Measurements from ENCODE around the gene ABCE1. TPM values are rescaled to one million over a fixed set of nuclear protein-coding genes. Genes with fewer than 3 reads are reported as not detected.

Gene ABCE1
- total and polyA plus RNA-seq, 10 of the 15 experiments (the other 5 are each of a cell fraction or from before 2014, with no cell fraction given): 75.9 to 172 (median 134) TPM

GRCh38 chr4:145071560-145071959 is 26.6 kb upstream of the ABCE1 start:
- FAIRE-seq (no peak), ATAC-seq (no peak), DNase-seq (ENCODE audit: low read depth, low spot score) (no peak)
- no peaks in the 10 kb centered on the region for H3K27me3 ChIP-seq (replicated peaks in 1 of 2; ENCODE audit: control insufficient read depth in 2 of 2, insufficient read depth in 2 of 2, low read length in 1 of 2)
- no peaks in the 10 kb centered on the region; the same call in 1 of the 2 replicates for H3K4me1 ChIP-seq (ENCODE audit: control insufficient read depth, insufficient read depth, low read length)
- ChIA-PET SMC1A (ENCODE audit: uncharacterized antibody, unreplicated experiment) (interaction anchor here (1.0 to 1.4 kb wide), 2 partner anchors 10 to 12 kb away, joined by 3 to 4 read pairs; no protein-coding TSS in a partner anchor), CTCF (interaction anchor here (1.0 to 2.3 kb wide), 2 partner anchors 10 to 545 kb away, joined by 3 to 13 read pairs; no protein-coding TSS in a partner anchor), POLR2A (no interaction called here), RAD21 (ENCODE audit: unreplicated experiment) (no interaction called here)
- H2AFZ ChIP-seq (ENCODE audit: control insufficient read depth, low read depth, low read length): no peak overlapping the region
- in situ Hi-C loops (cut with MboI): no loop called here
- H3K36me3 ChIP-seq (ENCODE audit: control insufficient read depth in 2 of 2, insufficient read depth in 2 of 2, low read length in 1 of 2): peaks cover 0 to 6% of the 10 kb centered on the region in 2 experiments; a peak in 3 of 4 replicates
- intact Hi-C loops (cut with micrococcal nuclease; ENCODE audit: unreplicated experiment): no loop called here
- H3K4me2 ChIP-seq (ENCODE audit: control insufficient read depth, insufficient read depth): no peak overlapping the region
- no peaks in the 10 kb centered on the region; the same call in 1 of the 2 replicates for H4K20me1 ChIP-seq (ENCODE audit: control insufficient read depth, insufficient read depth)
- no peaks in the 10 kb centered on the region; the same call in none of the 2 replicates for H3K79me2 ChIP-seq (ENCODE audit: control insufficient read depth, insufficient read depth, low read length)
- no peak overlapping the region for H3K27ac ChIP-seq (ENCODE audit: control insufficient read depth, insufficient read depth)
- H3K9me3 ChIP-seq (replicated peaks; ENCODE audit: control insufficient read depth, insufficient read depth, low read length): no peaks in the 10 kb centered on the region; the same call in 2 of the 3 replicates
- H3K9ac ChIP-seq (ENCODE audit: control insufficient read depth, insufficient read depth, low read length): no peak overlapping the region
- TF ChIP-seq NR2C1 (IDR thresholded peaks at IDR 0.05) (no peak), IRF4 (IDR thresholded peaks at IDR 0.05; ENCODE audit: low read depth, low read length) (no peak), KAT2A (conservative IDR thresholded peaks at IDR 0.05; ENCODE audit: control insufficient read depth, low read depth, low read length) (no peak), ETV6 (conservative IDR thresholded peaks at IDR 0.05 in 1 of 2, IDR thresholded peaks at IDR 0.05 in 1 of 2; ENCODE audit: borderline replicate concordance in 1 of 2, low read depth in 1 of 2) (no peak), MXI1 (IDR thresholded peaks at IDR 0.05; ENCODE audit: low read depth, low read length) (no peak), NFYB (IDR thresholded peaks at IDR 0.05; ENCODE audit: insufficient read depth, low read depth, low read length) (no peak), ATF2 (IDR thresholded peaks at IDR 0.05; ENCODE audit: low read length) (no peak), CREB1 (IDR thresholded peaks at IDR 0.05; ENCODE audit: low read depth) (no peak), ZNF207 (IDR thresholded peaks at IDR 0.05; ENCODE audit: borderline replicate concordance) (no peak), E2F8 (IDR thresholded peaks at IDR 0.05; ENCODE audit: low read depth, partially characterized antibody) (no peak), ZNF687 (IDR thresholded peaks at IDR 0.05) (no peak), FOXK2 (IDR thresholded peaks at IDR 0.05) (no peak)
- no TSS peak for BruUV-seq (replicated peaks)
- WGBS (ENCODE audit: insufficient coverage, insufficient replicate concordance, low lambda C conversion rate, missing lambda C conversion rate): 100% methylated on average over 2 of the region's 2 CpGs
- H3K4me3 ChIP-seq: no peak overlapping the region

Measured in GM12878 (cell line).